ENCODE results near the gene SIGLEC15.

DNA sequence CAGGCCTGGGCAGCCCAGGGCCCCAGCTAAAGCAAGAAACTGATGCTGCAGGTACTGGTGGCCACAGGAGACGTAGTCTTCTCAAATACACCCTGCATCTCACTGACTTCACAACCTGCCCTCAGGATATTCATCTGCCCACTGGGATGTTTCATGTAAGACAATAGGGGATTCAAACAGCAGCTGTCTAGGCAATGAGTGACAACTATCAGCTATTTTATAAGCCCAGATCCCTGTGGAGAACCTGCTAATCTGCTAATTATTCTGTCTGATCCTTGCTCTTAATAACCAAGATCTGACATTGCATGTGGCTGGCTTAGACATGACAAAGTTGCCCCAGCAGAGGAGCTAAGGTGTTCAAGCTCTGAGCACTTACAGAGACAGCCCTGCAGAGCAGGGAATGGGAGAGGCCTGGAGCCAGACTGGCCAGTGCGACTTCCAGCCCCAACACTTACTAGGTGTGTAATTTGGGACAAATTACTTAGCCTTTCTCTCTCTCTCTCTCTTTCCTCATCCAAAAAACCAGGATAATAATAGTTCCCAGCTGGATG, 28.6 kb downstream of the SIGLEC15 start:
- TF ChIP-seq POLR2A (IDR thresholded peaks at IDR 0.05; ENCODE audit: low read depth, low read length) (no peak), POLR2AphosphoS5 (IDR thresholded peaks at IDR 0.05; ENCODE audit: low read depth, low read length) (no peak), TAF1 (IDR thresholded peaks at IDR 0.05; ENCODE audit: low read depth, low read length) (no peak), SPI1 (IDR thresholded peaks at IDR 0.05; ENCODE audit: low read depth, low read length) (no peak), POU2F2 (IDR thresholded peaks at IDR 0.05; ENCODE audit: low read depth, low read length) (no peak), PAX5 (IDR thresholded peaks at IDR 0.05; ENCODE audit: insufficient read depth, low read length, severe bottlenecking) (no peak)
